ENCODE results near the gene ZMYM1. TPM values are rescaled to one million over a fixed set of nuclear protein-coding genes. Genes with fewer than 3 reads are reported as not detected.

ZMYM1 gene
- total and polyA plus RNA-seq, 4 donors, result 2.6 to 31.6 (median 8.5) TPM

DNA sequence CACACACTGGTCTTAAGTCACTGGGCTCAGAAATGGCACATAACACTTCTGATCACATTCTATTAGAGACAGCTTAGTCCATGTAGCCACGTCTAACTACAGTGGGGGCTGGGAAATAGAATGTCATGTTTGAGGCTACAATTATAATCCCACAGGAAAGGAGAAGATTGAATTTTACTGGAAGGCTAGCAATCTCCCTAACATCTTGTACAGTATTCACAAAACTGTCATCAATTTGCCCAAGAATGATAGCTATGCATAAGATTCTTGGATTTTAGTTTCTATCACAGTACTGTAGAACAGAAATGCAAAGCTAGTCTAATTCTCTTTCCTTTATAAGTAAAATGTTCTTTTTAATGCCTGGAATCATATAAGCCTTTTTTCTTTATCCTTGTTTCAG, 34.8 kb upstream of the ZMYM1 start:
- WGBS, 2 donors, result 52 to 67% methylated on average over 1 of the region's 1 CpG
- no peak for ATAC-seq (ENCODE audit: insufficient read depth, low FRiP score)
- H3K9me3 ChIP-seq (ENCODE audit: control insufficient read depth in 4 of 4, insufficient read depth in 3 of 4, low read length in 3 of 4), result no peaks in the 10 kb centered on the region

DNA sequence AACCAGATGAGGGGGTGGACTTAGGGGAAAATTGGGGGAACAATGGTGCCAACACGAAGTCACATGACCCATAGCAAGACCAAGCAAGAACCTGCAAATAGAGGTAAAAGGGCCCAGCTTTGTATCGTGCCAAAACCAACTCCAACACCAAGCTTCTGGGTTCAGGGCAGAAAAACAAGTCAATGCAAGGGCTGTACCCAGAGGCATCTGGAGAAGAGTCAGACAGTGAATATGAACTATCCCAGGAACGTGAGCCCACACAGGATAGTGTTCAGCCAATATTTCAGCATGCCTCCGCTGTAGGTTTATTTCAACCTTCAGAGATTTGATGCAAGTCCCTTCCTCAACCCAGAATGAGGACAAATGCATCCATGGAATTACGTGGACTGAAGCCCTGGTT, 32.5 kb upstream of the ZMYM1 start:
- DNase-seq, result no peak
- WGBS, 2 donors, result 83 to 90% methylated on average over 5 of the region's 5 CpGs
- Histone ChIP-seq H3K36me3 (ENCODE audit: control insufficient read depth in 4 of 4, insufficient read depth in 4 of 4, low read length in 4 of 4) (no peaks in the 10 kb centered on the region), H3K4me1 (ENCODE audit: control insufficient read depth in 5 of 5, insufficient read depth in 5 of 5, low read length in 5 of 5) (no peaks in the 10 kb centered on the region), H3K9me3 (ENCODE audit: control insufficient read depth in 4 of 4, insufficient read depth in 3 of 4, low read length in 3 of 4) (no peaks in the 10 kb centered on the region), H3K27me3 (ENCODE audit: control insufficient read depth in 3 of 3, insufficient read depth in 3 of 3, low read length in 2 of 3) (no peaks in the 10 kb centered on the region), H3K4me3 (no peak overlapping the region), H3K9ac (ENCODE audit: insufficient read depth in 1 of 2, low read length in 2 of 2) (no peak overlapping the region), H3K27ac (ENCODE audit: low read depth in 1 of 2, low read length in 1 of 2) (no peak overlapping the region)
- TF ChIP-seq, protein P1, sequence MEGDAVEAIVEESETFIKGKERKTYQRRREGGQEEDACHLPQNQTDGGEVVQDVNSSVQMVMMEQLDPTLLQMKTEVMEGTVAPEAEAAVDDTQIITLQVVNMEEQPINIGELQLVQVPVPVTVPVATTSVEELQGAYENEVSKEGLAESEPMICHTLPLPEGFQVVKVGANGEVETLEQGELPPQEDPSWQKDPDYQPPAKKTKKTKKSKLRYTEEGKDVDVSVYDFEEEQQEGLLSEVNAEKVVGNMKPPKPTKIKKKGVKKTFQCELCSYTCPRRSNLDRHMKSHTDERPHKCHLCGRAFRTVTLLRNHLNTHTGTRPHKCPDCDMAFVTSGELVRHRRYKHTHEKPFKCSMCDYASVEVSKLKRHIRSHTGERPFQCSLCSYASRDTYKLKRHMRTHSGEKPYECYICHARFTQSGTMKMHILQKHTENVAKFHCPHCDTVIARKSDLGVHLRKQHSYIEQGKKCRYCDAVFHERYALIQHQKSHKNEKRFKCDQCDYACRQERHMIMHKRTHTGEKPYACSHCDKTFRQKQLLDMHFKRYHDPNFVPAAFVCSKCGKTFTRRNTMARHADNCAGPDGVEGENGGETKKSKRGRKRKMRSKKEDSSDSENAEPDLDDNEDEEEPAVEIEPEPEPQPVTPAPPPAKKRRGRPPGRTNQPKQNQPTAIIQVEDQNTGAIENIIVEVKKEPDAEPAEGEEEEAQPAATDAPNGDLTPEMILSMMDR (IDR thresholded peaks at IDR 0.05; ENCODE audit: control extremely low read depth, extremely low read depth), result no peak
- no peak for ATAC-seq (ENCODE audit: insufficient read depth, low FRiP score)

More for the DNA sequence above, 34.8 kb upstream of the ZMYM1 start:
- DNase-seq, result no peak
- TF ChIP-seq, protein P1 (IDR thresholded peaks at IDR 0.05; ENCODE audit: control extremely low read depth, extremely low read depth), result no peak
- no peaks in the 10 kb centered on the region for H3K36me3 ChIP-seq (ENCODE audit: control insufficient read depth in 4 of 4, insufficient read depth in 4 of 4, low read length in 4 of 4)
- no peak overlapping the region for H3K27ac ChIP-seq (ENCODE audit: low read depth in 1 of 2, low read length in 1 of 2)
- no peak overlapping the region for H3K4me3 ChIP-seq
- H3K27me3 ChIP-seq (ENCODE audit: control insufficient read depth in 3 of 3, insufficient read depth in 3 of 3, low read length in 2 of 3), result no peaks in the 10 kb centered on the region
- H3K9ac ChIP-seq (ENCODE audit: insufficient read depth in 1 of 2, low read length in 2 of 2), result no peak overlapping the region
- no peaks in the 10 kb centered on the region for H3K4me1 ChIP-seq (ENCODE audit: control insufficient read depth in 5 of 5, insufficient read depth in 5 of 5, low read length in 5 of 5)

GRCh38 chr1:35047188-35047858, 31.9 kb upstream of the ZMYM1 start:
- no peaks in the 10 kb centered on the region for H3K27me3 ChIP-seq (ENCODE audit: control insufficient read depth in 3 of 3, insufficient read depth in 3 of 3, low read length in 2 of 3)
- H3K4me3 ChIP-seq, result no peak overlapping the region
- no peak overlapping the region for H3K27ac ChIP-seq (ENCODE audit: low read depth in 1 of 2, low read length in 1 of 2)
- H3K9me3 ChIP-seq (ENCODE audit: control insufficient read depth in 4 of 4, insufficient read depth in 3 of 4, low read length in 3 of 4), result no peaks in the 10 kb centered on the region
- ATAC-seq (ENCODE audit: insufficient read depth, low FRiP score) (no peak), DNase-seq (no peak)
- 41 to 46% methylated on average over 2 of the region's 2 CpGs for WGBS, 2 donors
- no peak overlapping the region for H3K9ac ChIP-seq (ENCODE audit: insufficient read depth in 1 of 2, low read length in 2 of 2)
- TF ChIP-seq, protein P1 (IDR thresholded peaks at IDR 0.05; ENCODE audit: control extremely low read depth, extremely low read depth), result no peak
- no peaks in the 10 kb centered on the region for H3K36me3 ChIP-seq (ENCODE audit: control insufficient read depth in 4 of 4, insufficient read depth in 4 of 4, low read length in 4 of 4)
- H3K4me1 ChIP-seq (ENCODE audit: control insufficient read depth in 5 of 5, insufficient read depth in 5 of 5, low read length in 5 of 5), result no peaks in the 10 kb centered on the region

GRCh38 chr1:35049116-35049515, 30.1 kb upstream of the ZMYM1 start:
- whole genome bisulfite sequencing, 2 donors, result 64 to 88% methylated on average over 12 of the region's 12 CpGs
- ATAC-seq (ENCODE audit: insufficient read depth, low FRiP score) (no peak), DNase-seq (no peak)
- TF ChIP-seq, protein P1 (IDR thresholded peaks at IDR 0.05; ENCODE audit: control extremely low read depth, extremely low read depth), result no peak
- Histone ChIP-seq H3K27me3 (ENCODE audit: control insufficient read depth in 3 of 3, insufficient read depth in 3 of 3, low read length in 2 of 3) (peaks cover 0 to 3% (median 0%) of the 10 kb centered on the region in 3 donors), H3K9ac (ENCODE audit: insufficient read depth in 1 of 2, low read length in 2 of 2) (no peak overlapping the region), H3K9me3 (ENCODE audit: control insufficient read depth in 4 of 4, insufficient read depth in 3 of 4, low read length in 3 of 4) (no peaks in the 10 kb centered on the region), H3K4me1 (ENCODE audit: control insufficient read depth in 5 of 5, insufficient read depth in 5 of 5, low read length in 5 of 5) (no peaks in the 10 kb centered on the region), H3K4me3 (no peak overlapping the region), H3K27ac (ENCODE audit: low read depth in 1 of 2, low read length in 1 of 2) (no peak overlapping the region), H3K36me3 (ENCODE audit: control insufficient read depth in 4 of 4, insufficient read depth in 4 of 4, low read length in 4 of 4) (no peaks in the 10 kb centered on the region)

All from lung (tissue), 12 donors.